Heart left ventricle (tissue), 16 donors: ENCODE measurements around the gene GAK. TPM values are rescaled to one million over a fixed set of nuclear protein-coding genes. Genes with fewer than 3 reads are reported as not detected.

ENCODE experiments used
- ATAC-seq, 4 donors: fragments of 200-7000 bp; cut with Tn5 transposase; one replicate each; pipeline ENCODE4 v1.9.1; 2020 to 2022; ENCODE audit warnings: moderate library complexity in 4 of 4, mild to moderate bottlenecking in 3 of 4, moderate number of reproducible peaks in 1 of 4
- DNase-seq, 5 donors: peaks; one replicate each; pipeline ENCODE4 v3.0.0-alpha.2; 2020
- H3K27ac ChIP-seq, 12 donors: fragments of 200-600 bp; sonication (generic) in 4 of 12; one replicate each; pipeline versions ENCODE4 v1.5.0 to v1.8.0; 2016 to 2022; ENCODE audit warnings: mild to moderate bottlenecking in 2 of 12
- H3K27me3 ChIP-seq, 9 donors: fragments of 200-600 bp; sonication (generic) in 2 of 9; one replicate each; pipeline versions ENCODE4 v1.5.1 to v1.8.0; 2016 to 2022; ENCODE audit warnings: mild to moderate bottlenecking in 3 of 9
- H3K36me3 ChIP-seq, 9 donors: fragments of 200-600 bp; sonication (generic) in 2 of 9; one replicate each; pipeline versions ENCODE4 v1.5.0 to v1.8.0; 2018 to 2022; ENCODE audit warnings: mild to moderate bottlenecking in 2 of 9
- H3K4me1 ChIP-seq, 12 donors: fragments of 200-600 bp; sonication (generic) in 4 of 12; one replicate each; pipeline versions ENCODE4 v1.5.0 to v1.8.0; 2016 to 2022; ENCODE audit warnings: mild to moderate bottlenecking in 3 of 12
- H3K4me3 ChIP-seq, 12 donors: fragments of 200-600 bp; sonication (generic) in 4 of 12; one replicate each; pipeline versions ENCODE4 v1.5.0 to v1.8.0; 2017 to 2022; ENCODE audit warnings: mild to moderate bottlenecking in 9 of 12, moderate library complexity in 4 of 12
- H3K9me3 ChIP-seq, 12 donors: fragments of 200-600 bp; sonication (generic) in 4 of 12; one replicate each; pipeline versions ENCODE4 v1.5.0 to v1.8.0; 2016 to 2022; ENCODE audit warnings: mild to moderate bottlenecking in 1 of 12
- POLR2A ChIP-seq, 2 donors: fragments of 450-650 bp; IDR thresholded peaks; one replicate each; pipeline ENCODE4 v1.6.1; 2017; ENCODE audit warnings: antibody characterized with exemption in 2 of 2, mild to moderate bottlenecking in 2 of 2, moderate library complexity in 2 of 2
- WGBS, 4 donors: extraction: QIAGEN DNeasy Blood & Tissue Kit in 2 of 4; methylation state at CpG; one replicate each; pipeline versions ENCODE4 v1.1.5 to v1.1.7; 2013 to 2018; 5-methylcytosine and 5-hydroxymethylcytosine counted together
- intact Hi-C, 10 donors: fragments of 100-400 bp; cut with DNase I; formaldehyde crosslinking; loops; one replicate each; pipeline versions ENCODE4 v1.11.1 to v1.14.2; 2022
- polyA plus RNA-seq, 2 donors: library from polyadenylated mRNA; stranded (reverse); fragments of 200-250 nt; gene quantifications; one replicate each; pipeline ENCODE4 v1.2.3, GENCODE V29; 2013
- total RNA-seq, 9 donors: library from RNA; depleted of rRNA in 2 of 9; stranded (reverse); fragments of >200 nt in 2 of 9; fragmentation: NEBNext Ultra II Directional in 3 of 9; extraction: Animal tissue kit (Norgen Biotek cat#: 25700) in 3 of 9; gene quantifications; one replicate each; pipeline versions ENCODE4 v1.1.0 to v1.2.4, GENCODE V29; 2016 to 2023
- TF ChIP-seq, protein P1 (sequence below), 12 donors: fragments of 200-600 bp; sonication (generic) in 4 of 12; IDR thresholded peaks; one replicate each; pipeline versions ENCODE4 v1.5.0 to v1.8.0; 2018 to 2022; ENCODE audit warnings: antibody characterized with exemption in 12 of 12, mild to moderate bottlenecking in 5 of 12
- donor health status: ischemic (EF 13 %, LVEDD 7.1; RV severe dilation, severe dysfunction).
- donor health status: healthy with polysubstance abuse.
- donor health status: DM: no; HTN: yes; CAD: no.
- donor health status: DM: no; HTN: no; CAD: no.
- donor health status: ischemic (EF 25% LVEDD 6.9; RV normal size, moderate dysfunction).
- donor health status: ischemic (EF 25% LVEDD 5.7; RV mildly dilated, moderate dysfunction).
- donor health status: healthy.
- donor health status: DM: yes; HTN: yes; CAD: no.
- donor health status: ischemic (EF 35%, LVEDD 5.7; RV mildly dilated, moderate dysfunction).
- donor health status: nonischemic (EF 11% LVEDD 7.7; RV severe dilation, severe dysfunction).
- donor health status: DM: yes; HTN: yes; CAD: no.
- donor health status: PGD.
- donor health status: ischemic (EF 29% LVEDD 5.4; RV normal size, mild dysfunction).
- donor health status: nonischemic (EF 23%, LVEDD 6.1; RV moderate dilation, normal function).

The GAK gene
- total and polyA plus RNA-seq, 11 donors = 22.8 to 55.1 (median 33.8) TPM

DNA sequence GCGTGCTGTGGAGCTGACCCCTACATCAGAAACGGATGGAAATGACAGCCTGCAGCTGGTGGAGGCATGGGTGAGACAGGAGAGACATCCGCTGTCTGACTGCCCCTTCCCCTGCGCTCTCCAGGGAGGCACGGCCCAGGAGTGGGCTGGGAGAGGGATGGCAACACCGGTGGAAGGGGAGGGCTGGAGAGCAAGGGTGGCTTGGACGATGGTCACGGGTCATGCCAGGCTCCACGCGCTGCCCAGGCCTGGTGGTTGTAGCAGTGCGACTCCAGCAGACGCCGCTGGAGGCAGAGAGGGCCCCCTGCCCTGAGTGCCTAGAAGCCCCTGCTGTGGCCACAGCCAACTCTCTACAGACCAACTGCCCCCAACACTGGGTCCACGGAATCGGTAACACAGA, 47.9 kb downstream of the GAK start:
- WGBS, 4 donors = 84 to 94% (median 89%) methylated on average over 12 to 15 of the region's 15 CpGs
- no peak for DNase-seq
- Histone ChIP-seq H3K27me3 (no peaks in the 10 kb centered on the region), H3K36me3 (peaks cover 0 to 90% (median 57%) of the 10 kb centered on the region in 9 donors), H3K9me3 (no peaks in the 10 kb centered on the region), H3K27ac (no peak overlapping the region), H3K4me1 (no peaks in the 10 kb centered on the region), H3K4me3 (no peak overlapping the region)
- no peak for ATAC-seq
- TF ChIP-seq, protein P1, sequence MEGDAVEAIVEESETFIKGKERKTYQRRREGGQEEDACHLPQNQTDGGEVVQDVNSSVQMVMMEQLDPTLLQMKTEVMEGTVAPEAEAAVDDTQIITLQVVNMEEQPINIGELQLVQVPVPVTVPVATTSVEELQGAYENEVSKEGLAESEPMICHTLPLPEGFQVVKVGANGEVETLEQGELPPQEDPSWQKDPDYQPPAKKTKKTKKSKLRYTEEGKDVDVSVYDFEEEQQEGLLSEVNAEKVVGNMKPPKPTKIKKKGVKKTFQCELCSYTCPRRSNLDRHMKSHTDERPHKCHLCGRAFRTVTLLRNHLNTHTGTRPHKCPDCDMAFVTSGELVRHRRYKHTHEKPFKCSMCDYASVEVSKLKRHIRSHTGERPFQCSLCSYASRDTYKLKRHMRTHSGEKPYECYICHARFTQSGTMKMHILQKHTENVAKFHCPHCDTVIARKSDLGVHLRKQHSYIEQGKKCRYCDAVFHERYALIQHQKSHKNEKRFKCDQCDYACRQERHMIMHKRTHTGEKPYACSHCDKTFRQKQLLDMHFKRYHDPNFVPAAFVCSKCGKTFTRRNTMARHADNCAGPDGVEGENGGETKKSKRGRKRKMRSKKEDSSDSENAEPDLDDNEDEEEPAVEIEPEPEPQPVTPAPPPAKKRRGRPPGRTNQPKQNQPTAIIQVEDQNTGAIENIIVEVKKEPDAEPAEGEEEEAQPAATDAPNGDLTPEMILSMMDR (IDR thresholded peaks at IDR 0.05) = no peak
- TF ChIP-seq POLR2A (IDR thresholded peaks at IDR 0.05) = no peak
- intact Hi-C loops = no loop called here

DNA sequence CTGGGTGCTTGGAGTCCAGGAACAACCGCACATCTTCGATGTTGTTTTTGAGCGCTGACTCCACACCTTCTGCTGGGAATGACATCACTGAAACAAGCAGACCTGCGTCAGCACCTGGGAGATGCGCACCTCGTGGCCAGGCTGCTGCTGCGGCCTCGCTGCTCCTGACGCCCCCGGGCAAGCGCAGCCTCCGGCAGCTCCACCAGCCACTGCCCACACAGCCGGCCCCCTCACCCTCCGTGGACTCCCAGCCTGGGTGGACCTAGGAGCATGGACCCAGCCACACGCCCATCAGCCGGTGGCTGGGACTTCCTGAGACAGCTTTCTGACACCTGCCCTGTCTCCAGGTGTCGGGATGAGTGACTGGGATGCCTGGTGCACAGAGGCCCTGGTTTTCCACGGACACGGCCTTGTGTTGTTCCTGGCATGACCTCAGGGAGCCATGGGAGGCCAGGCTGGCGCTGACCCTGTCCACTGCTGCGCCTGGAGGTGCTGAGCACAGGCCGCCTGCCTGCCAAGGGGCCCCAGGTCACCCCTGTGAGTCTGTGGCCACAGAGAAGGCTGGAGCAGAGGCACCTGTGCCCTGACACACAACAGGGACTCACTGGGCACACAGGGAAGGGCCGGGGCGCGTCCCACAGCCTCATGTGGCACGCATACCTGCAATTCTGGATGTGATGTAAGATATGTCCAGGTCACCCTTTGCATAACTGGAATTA, 48.6 kb downstream of the GAK start:
- TF ChIP-seq, protein P1 (IDR thresholded peaks at IDR 0.05) = no peak
- no peak for TF ChIP-seq POLR2A (IDR thresholded peaks at IDR 0.05)
- ATAC-seq = no peak
- Histone ChIP-seq H3K9me3 (no peaks in the 10 kb centered on the region), H3K27me3 (no peaks in the 10 kb centered on the region), H3K4me1 (no peaks in the 10 kb centered on the region), H3K36me3 (peaks cover 0 to 90% (median 58%) of the 10 kb centered on the region in 9 donors), H3K27ac (no peak overlapping the region), H3K4me3 (no peak overlapping the region)
- intact Hi-C loops = no loop called here
- 93 to 96% (median 95%) methylated on average over 15 to 26 of the region's 26 CpGs for WGBS, 4 donors
- no peak for DNase-seq

DNA sequence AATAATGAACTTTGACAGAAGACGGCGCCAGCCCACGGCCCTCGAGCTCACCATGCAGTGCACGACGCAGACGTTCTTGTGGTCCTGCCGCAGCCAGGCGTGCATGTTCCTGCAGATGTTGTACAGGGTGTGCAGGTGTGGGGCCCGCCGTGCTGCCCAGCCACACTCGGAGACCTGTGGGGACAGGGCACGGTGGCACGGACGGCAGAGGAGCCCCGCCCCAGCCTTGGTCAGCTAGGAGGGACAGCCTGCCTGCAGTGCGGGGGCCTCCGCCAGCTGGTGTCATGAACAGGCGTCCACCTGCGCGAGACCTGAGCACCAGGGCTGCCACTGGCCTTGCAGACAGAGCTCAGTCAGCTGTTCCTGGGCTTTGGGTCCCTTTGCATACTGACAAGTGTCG, 49.5 kb downstream of the GAK start:
- Histone ChIP-seq H3K27ac (no peak overlapping the region), H3K4me1 (no peaks in the 10 kb centered on the region), H3K9me3 (no peaks in the 10 kb centered on the region), H3K4me3 (no peak overlapping the region), H3K36me3 (peaks cover 0 to 89% (median 59%) of the 10 kb centered on the region in 9 donors), H3K27me3 (no peaks in the 10 kb centered on the region)
- intact Hi-C loops = no loop called here
- no peak for ATAC-seq
- 95 to 96% (median 96%) methylated on average over 5 to 22 of the region's 22 CpGs for WGBS, 4 donors
- TF ChIP-seq, protein P1 (IDR thresholded peaks at IDR 0.05) = no peak
- no peak for TF ChIP-seq POLR2A (IDR thresholded peaks at IDR 0.05)
- no peak for DNase-seq

DNA sequence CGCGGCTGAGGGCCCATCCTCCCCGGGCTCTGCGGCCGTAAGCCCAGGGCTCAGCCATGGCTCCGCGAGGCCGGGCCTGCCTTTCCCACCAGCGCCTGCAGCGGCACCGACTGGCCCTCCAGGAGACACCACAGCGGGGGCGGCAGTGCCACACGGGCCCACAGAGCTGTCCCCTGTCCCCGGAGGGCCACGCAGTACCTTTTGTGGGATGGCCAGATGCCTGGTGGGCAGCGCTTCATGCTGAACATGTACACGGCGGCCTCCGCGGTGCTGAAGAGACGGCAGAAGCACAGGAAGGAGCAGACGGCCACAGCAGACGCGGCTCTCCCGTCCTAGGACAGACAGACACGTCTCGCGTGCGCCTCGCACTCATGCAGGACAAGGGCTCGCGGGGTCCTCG, 50.4 kb downstream of the GAK start:
- no peaks in the 10 kb centered on the region for H3K27me3 ChIP-seq
- TF ChIP-seq POLR2A (IDR thresholded peaks at IDR 0.05) = no peak
- TF ChIP-seq, protein P1 (IDR thresholded peaks at IDR 0.05) = no peak
- H3K4me3 ChIP-seq = no peak overlapping the region
- intact Hi-C loops = no loop called here
- no peaks in the 10 kb centered on the region for H3K9me3 ChIP-seq
- H3K27ac ChIP-seq = no peak overlapping the region
- no peak for ATAC-seq
- WGBS, 4 donors = 92 to 95% (median 94%) methylated on average over 15 to 34 of the region's 34 CpGs
- peaks cover 0 to 95% (median 68%) of the 10 kb centered on the region in 9 donors for H3K36me3 ChIP-seq
- no peak for DNase-seq
- no peaks in the 10 kb centered on the region for H3K4me1 ChIP-seq
